Activated CD8-positive, alpha-beta T cell treated with anti-CD3 and anti-CD28 coated beads, Interleukin-2, amount 10 ng/mL, durations not matched to agents 7 days and 5 days (primary cell): ENCODE data around the gene GABBR1. TPM values are rescaled to one million over a fixed set of nuclear protein-coding genes. Genes with fewer than 3 reads are reported as not detected.
A peak's percentile ranks its signal among the peaks of the same experiment; 100 is the strongest.

Experiments
- ATAC-seq: fragments of 150-1000 bp; cut with Tn5 transposase; one replicate; pipeline ENCODE4 v1.10.0; 2021; ENCODE audit warnings: moderate library complexity
- CTCF ChIA-PET: fragments of 350-600 bp; sonication (Branson Sonifier 250); formaldehyde crosslinking; loops from one replicate; lab custom pipeline; 2021; ENCODE audit warnings: antibody characterized with exemption; lab: Charles Lee
- POLR2A ChIA-PET: fragments of 350-600 bp; sonication (Branson Sonifier 250); formaldehyde crosslinking; loops from one replicate; lab custom pipeline; 2021; ENCODE audit warnings: antibody characterized with exemption; lab: Charles Lee
- DNase-seq: peaks from one replicate; pipeline ENCODE4 v3.0.0-alpha.2; 2020
- H3K27ac Mint-ChIP-seq: one replicate; pipeline ENCODE4 v1.8.0; 2021; ENCODE audit warnings: mild to moderate bottlenecking, mixed read lengths
- H3K27me3 Mint-ChIP-seq: one replicate; pipeline ENCODE4 v1.8.0; 2021; ENCODE audit warnings: low read depth, mixed read lengths
- H3K36me3 Mint-ChIP-seq: one replicate; pipeline ENCODE4 v1.8.0; 2021; ENCODE audit warnings: low read depth, mixed read lengths
- H3K4me1 Mint-ChIP-seq: one replicate; pipeline ENCODE4 v1.8.0; 2021; ENCODE audit warnings: low read depth, mixed read lengths
- H3K4me3 Mint-ChIP-seq: one replicate; pipeline ENCODE4 v1.8.0; 2021; ENCODE audit warnings: mild to moderate bottlenecking, mixed read lengths
- H3K9me3 Mint-ChIP-seq: one replicate; pipeline ENCODE4 v1.8.0; 2022; ENCODE audit warnings: mixed read lengths; ENCODE audit not compliant: insufficient read depth
- total RNA-seq, 2 experiments: library from RNA; stranded (reverse); gene quantifications; one replicate each; pipeline ENCODE4 v1.2.3, GENCODE V29; 2021

The GABBR1 gene
- total RNA-seq, 2 experiments from 2014 or later = 3.2 to 3.7 TPM

DNA sequence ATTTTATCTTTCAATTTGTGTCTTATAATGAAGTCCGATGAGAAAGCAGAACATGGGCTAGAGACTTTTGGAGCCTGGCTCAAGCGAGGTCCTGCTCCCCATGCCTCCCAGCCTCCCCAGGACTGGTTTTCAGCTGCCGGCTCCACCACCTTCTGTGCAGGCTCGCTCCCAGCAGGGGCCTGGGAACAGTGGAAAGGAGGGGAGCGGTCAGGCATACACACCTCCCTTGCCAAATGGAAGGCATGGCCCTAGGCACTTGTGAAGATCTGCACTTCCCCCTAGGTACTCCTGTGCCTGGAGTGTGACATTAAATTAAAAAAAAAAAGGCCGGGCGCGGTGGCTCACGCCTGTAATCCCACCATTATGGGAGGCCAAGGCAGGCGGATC lies 19.2 kb upstream of the GABBR1 start:
- H3K27me3 Mint-ChIP-seq = peaks cover 9% of the 10 kb centered on the region
- H3K36me3 Mint-ChIP-seq = no peaks in the 10 kb centered on the region
- H3K4me1 Mint-ChIP-seq = peaks cover 14% of the 10 kb centered on the region
- ATAC-seq (no peak), DNase-seq (no peak)
- ChIA-PET CTCF (interaction anchor here (1.1 to 9.8 kb wide), 12 partner anchors 10 to 607 kb away, joined by 3 to 119 read pairs (median 15); partner anchors contain the start of gene POLR1H), POLR2A (no interaction called here)
- no peak overlapping the region for H3K4me3 Mint-ChIP-seq
- H3K27ac Mint-ChIP-seq = no peak overlapping the region
- no peaks in the 10 kb centered on the region for H3K9me3 Mint-ChIP-seq

DNA sequence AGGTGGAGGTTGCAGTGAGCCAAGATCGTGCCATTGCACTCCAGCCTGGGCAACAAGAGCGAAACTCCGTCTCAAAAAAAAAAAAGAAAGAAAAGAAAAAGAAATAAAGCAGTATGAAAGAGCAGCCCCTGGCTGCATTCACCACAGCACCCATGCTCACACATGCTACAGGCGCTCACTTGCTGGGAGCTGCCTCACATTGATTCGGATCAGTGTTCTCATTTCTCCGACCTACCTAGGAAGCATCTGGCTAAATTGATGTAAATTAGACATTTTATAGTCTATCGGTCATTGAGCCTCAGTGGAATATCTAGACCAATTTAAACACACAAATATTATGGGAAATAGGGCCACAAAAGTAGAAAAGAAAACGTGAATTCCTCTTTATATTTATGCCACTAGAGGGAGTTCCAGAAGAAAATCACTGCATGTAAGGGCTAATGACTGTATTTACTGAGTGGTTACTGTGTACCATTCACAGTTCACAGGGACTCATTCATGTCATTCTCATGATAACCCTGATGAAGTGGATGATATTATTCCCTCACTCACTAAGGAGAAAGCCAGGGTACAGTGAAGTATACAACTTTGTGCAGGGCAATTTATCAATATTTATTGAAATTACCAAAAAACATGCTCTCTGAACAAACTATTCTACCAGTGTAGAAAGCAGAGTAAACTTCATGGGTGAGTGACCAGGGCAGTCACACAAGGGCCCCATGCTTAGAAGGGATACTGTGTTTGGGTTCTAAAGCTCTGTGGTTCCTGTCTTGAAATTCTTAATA lies 18.6 kb upstream of the GABBR1 start:
- no peak for DNase-seq
- CTCF ChIA-PET = interaction anchor here (0.7 to 9.8 kb wide), 14 partner anchors 8 to 184 kb away, joined by 3 to 119 read pairs (median 10); partner anchors contain the start of gene GABBR1
- Mint-ChIP-seq H3K4me3 (no peak overlapping the region), H3K27me3 (peaks cover 9% of the 10 kb centered on the region), H3K27ac (no peak overlapping the region), H3K36me3 (no peaks in the 10 kb centered on the region), H3K4me1 (peaks cover 14% of the 10 kb centered on the region), H3K9me3 (no peaks in the 10 kb centered on the region)
- ATAC-seq = no peak
- POLR2A ChIA-PET = no interaction called here

DNA sequence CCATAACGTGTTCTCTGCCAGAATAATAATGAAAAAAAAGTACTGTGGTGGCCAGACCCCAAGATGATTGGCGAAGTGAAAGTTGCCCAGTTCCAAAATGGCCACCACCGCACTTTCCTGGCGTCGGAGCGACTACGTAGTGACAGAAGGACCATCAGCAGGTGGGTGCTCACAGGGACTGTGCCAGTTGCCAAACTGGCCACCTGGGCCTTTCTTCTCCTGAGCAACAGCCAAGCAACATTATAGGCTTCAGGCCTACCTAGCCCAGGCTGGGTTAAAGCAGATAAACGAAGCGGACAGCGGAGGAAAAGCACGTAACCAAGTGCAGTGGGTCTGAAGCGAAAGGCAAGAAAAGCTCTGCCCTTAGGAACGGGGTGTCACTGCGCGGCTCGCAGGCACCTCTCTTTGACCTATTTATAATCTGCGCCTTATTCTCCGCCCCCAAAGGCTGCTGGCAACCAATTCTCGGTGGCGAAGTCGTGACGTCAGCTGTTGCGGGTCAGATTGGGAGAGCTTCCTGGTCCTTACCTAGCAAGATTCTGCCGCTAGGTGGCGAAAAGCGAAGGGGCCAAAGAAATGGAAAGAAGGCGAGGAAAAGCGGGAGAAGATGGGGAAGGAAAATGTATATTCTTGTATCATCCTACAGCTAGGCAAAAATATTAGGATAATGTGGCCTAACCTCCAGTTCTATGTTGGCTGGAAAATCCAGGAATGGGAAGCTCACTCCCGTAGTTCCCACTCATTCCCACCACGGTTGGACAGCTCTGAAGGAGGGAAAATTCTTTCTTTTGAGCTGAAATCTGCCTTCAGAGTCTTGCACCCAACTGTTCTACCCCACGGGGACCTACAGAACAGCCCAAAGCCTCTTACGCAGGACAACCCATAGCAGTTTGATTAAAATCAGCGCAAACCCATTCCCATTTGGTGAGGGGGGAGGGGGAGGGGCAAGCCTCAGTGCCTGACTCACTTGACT lies 17.0 kb upstream of the GABBR1 start:
- peaks cover 14% of the 10 kb centered on the region for H3K4me1 Mint-ChIP-seq
- ATAC-seq (peak; percentile 99), DNase-seq (peak; percentile 99)
- ChIA-PET POLR2A (interaction anchor here (0.6 to 1.8 kb wide), 6 partner anchors 8 to 93 kb away, joined by 3 to 6 read pairs (median 4); partner anchors contain the start of gene GABBR1), CTCF (interaction anchor here (0.8 to 9.8 kb wide), 49 partner anchors 9 to 1223 kb away, joined by 3 to 119 read pairs (median 6); partner anchors contain the start of genes GABBR1, OR12D3 and PPP1R11)
- no peaks in the 10 kb centered on the region for H3K36me3 Mint-ChIP-seq
- peak overlapping the region; percentile 89 for H3K4me3 Mint-ChIP-seq
- peaks cover 3% of the 10 kb centered on the region for H3K27me3 Mint-ChIP-seq
- H3K27ac Mint-ChIP-seq = peak overlapping the region; percentile 98
- H3K9me3 Mint-ChIP-seq = no peaks in the 10 kb centered on the region

DNA sequence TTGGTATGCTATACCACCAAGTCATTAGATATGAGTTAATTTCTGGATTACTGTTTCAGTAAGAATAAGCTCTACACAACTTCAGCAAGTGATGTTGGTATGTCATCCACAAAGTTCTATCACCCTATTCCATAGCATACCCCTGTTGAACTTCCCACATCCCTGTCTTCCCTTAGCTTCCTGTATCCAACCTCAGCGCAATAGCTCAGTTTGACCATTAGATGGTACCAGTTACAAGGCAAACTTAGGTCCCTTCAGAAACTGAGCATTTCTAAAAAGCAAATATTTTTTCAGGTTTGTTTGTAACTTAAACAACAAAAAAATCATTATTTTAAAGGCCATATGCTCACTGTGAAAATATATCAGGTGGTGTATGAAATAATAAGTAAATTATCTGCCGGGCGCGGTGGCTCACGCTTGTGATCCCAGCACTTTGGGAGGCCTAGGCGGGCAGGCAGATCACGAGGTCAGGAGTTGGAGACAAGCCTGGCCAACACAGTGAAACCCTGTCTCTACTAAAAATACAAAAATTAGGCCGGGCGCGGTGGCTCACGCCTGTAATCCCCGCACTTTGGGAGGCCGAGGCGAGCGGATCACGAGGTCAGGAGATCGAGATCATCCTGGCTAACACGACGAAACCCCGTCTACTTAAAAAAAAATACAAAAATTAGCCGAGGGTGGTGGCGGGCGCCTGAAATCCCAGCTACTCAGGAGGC lies 15.1 kb upstream of the GABBR1 start:
- H3K4me3 Mint-ChIP-seq = no peak overlapping the region
- DNase-seq = no peak
- POLR2A ChIA-PET = no interaction called here
- no peak overlapping the region for H3K27ac Mint-ChIP-seq
- no peaks in the 10 kb centered on the region for H3K9me3 Mint-ChIP-seq
- peaks cover 14% of the 10 kb centered on the region for H3K4me1 Mint-ChIP-seq
- CTCF ChIA-PET = interaction anchor here (0.6 to 9.8 kb wide), 14 partner anchors 15 to 712 kb away, joined by 3 to 115 read pairs (median 4); no protein-coding TSS in a partner anchor
- no peak for ATAC-seq
- no peaks in the 10 kb centered on the region for H3K36me3 Mint-ChIP-seq
- peaks cover 2% of the 10 kb centered on the region for H3K27me3 Mint-ChIP-seq

DNA sequence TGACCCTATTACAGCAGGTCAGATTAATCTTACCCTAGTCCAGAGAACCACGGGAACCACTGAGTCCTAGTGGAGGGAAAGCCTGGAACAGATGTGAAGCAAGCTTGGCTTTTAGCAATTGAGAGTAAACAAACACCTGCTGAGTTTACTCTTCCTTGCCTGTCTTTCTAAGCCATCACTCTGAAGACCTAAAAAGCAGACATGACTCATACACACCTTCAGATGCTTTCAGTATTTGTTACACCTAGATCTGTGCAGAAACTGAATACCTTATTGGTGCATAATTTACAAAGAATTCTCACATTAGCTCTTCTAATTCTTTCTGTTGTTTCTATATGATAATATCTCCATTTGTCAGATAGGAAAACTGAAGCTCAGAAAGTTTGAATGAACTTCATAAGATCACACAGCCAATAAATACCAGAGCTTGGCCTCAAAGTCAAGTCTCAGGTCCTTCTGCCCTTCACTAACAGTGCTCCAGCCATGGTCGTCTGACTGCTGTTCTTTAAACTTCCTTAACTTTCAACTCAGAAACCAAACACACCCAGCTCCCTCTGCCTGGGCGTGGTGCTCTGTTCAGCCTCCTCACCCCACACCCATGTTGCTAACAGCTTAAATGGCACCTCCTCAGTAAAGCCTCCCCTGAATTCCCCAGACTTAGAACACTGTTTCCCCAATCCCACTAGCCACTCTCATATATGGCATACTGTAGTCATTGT lies 8.6 kb upstream of the GABBR1 start:
- Mint-ChIP-seq H3K27ac (peak overlapping the region; percentile 22), H3K27me3 (peaks cover 5% of the 10 kb centered on the region), H3K4me3 (no peak overlapping the region), H3K4me1 (peaks cover 14% of the 10 kb centered on the region), H3K36me3 (no peaks in the 10 kb centered on the region), H3K9me3 (no peaks in the 10 kb centered on the region)
- POLR2A ChIA-PET = interaction anchor here (1.2 kb wide), 1 partner anchor 9 kb away, joined by 3 read pairs; no protein-coding TSS in a partner anchor
- ATAC-seq (peak; percentile 55), DNase-seq (peak; percentile 30)
- CTCF ChIA-PET = interaction anchor here (1.0 to 4.4 kb wide), 2 partner anchors 10 to 13 kb away, joined by 5 to 119 read pairs; no protein-coding TSS in a partner anchor

DNA sequence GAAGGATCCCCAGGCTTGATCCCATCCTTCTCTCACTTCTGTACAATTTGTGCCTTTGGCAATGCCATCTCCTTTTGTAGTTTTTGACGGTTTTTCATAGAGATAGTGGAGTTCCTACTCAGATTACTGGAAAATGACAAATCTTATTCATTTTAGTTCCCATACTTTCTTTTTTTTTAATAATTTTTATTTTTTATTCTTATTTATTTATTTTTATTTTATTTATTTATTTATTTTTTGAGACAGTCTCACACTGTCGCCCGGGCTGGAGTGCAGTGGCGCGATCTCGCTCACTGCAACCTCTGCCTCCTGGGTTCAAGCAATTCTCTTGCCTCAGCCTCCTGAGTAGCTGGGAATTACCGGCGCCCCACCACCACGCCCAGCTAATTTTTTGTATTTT lies 4.3 kb upstream of the GABBR1 start:
- POLR2A ChIA-PET = no interaction called here
- CTCF ChIA-PET = interaction anchor here (1.3 to 2.2 kb wide), 2 partner anchors 13 to 16 kb away, joined by 6 to 7 read pairs; no protein-coding TSS in a partner anchor

DNA sequence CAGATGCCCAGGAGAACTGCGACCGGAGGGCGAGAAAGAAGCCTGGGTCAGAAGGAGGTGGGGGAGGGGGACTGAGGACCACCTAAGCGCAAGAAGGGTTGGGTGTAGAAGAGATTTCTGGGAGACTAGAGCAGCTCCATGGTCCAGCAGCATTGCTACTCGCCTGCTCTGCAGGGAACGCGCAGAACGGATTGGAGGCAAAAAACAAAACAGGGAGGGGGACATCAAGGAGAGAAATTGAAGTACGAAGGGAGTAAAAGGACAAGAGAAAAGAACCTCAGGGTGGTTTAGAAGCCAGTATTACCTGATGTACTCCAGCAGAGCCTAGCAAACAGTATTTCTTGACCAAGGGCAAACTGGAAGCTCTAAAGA lies 537 bp upstream of the GABBR1 start:
- peaks cover 50% of the 10 kb centered on the region for H3K27me3 Mint-ChIP-seq
- POLR2A ChIA-PET = interaction anchor here (2.1 kb wide), 1 partner anchor 16 kb away, joined by 6 read pairs; no protein-coding TSS in a partner anchor
- no peak overlapping the region for H3K27ac Mint-ChIP-seq
- peak overlapping the region; percentile 71 for H3K4me3 Mint-ChIP-seq
- H3K36me3 Mint-ChIP-seq = no peaks in the 10 kb centered on the region
- H3K9me3 Mint-ChIP-seq = no peaks in the 10 kb centered on the region
- peaks cover 33% of the 10 kb centered on the region for H3K4me1 Mint-ChIP-seq
- CTCF ChIA-PET = interaction anchor here (0.7 to 2.0 kb wide), 5 partner anchors 12 to 965 kb away, joined by 3 to 14 read pairs (median 3); no protein-coding TSS in a partner anchor
- ATAC-seq = no peak
- no peak for DNase-seq

More for the DNA sequence above, 4.3 kb upstream of the GABBR1 start:
- Mint-ChIP-seq H3K9me3 (no peaks in the 10 kb centered on the region), H3K27me3 (peaks cover 18% of the 10 kb centered on the region), H3K4me1 (peaks cover 20% of the 10 kb centered on the region), H3K27ac (no peak overlapping the region), H3K36me3 (no peaks in the 10 kb centered on the region), H3K4me3 (no peak overlapping the region)
- no peak for DNase-seq
- ATAC-seq = no peak

DNA sequence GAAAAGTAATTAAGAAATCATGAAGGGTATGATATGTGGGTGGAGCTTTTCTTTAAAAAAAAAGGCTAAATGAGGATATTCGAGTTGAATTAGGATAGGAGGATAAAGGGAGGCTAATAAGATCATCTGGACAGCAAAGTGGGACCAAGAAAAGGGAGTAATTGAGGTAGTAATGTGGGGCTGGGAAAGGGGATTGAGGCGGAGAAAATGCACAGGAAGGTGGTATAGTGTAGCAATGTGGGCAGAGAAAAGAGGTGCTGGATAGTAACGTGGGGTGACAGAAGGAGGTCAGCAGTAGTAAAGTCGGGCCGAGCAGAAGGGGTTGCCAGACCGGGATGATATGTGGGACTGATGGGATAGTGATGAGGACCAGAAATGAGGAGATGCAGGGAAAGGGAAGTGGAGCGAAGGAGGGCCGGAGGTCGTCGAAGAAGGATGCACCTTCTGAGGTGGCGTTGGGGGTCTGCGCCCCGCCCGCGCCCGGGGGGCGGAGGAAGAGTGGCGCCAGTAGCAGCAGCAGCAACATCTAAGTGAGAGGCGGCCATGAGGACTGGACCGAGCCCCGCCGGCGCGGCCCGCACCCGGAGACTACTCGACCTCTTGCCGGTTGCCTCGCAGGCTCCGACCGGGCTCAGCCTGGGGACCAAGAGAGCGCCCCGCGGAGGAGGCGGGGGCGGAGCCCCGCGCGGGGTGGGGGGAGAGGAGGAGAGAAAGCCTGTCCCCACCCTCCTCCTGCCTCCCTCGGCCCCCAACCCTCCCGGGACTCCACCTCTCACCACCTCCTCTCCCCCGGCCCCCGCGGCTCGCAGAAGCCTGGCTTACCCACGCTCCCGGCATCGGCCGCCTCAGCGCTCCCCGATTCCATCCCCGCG lies 887 bp downstream of the GABBR1 start:
- Mint-ChIP-seq H3K27me3 (peaks cover 54% of the 10 kb centered on the region), H3K27ac (peak overlapping the region; percentile 1), H3K36me3 (no peaks in the 10 kb centered on the region), H3K4me3 (peak overlapping the region; percentile 73), H3K9me3 (no peaks in the 10 kb centered on the region), H3K4me1 (peaks cover 36% of the 10 kb centered on the region)
- peak; percentile 59 for DNase-seq
- ChIA-PET CTCF (interaction anchor here (2.0 to 4.0 kb wide), 3 partner anchors 18 to 22 kb away, joined by 14 to 22 read pairs (median 20); no protein-coding TSS in a partner anchor), POLR2A (interaction anchor here (2.1 kb wide), 1 partner anchor 17 kb away, joined by 6 read pairs; no protein-coding TSS in a partner anchor)
- peak; percentile 55 for ATAC-seq

DNA sequence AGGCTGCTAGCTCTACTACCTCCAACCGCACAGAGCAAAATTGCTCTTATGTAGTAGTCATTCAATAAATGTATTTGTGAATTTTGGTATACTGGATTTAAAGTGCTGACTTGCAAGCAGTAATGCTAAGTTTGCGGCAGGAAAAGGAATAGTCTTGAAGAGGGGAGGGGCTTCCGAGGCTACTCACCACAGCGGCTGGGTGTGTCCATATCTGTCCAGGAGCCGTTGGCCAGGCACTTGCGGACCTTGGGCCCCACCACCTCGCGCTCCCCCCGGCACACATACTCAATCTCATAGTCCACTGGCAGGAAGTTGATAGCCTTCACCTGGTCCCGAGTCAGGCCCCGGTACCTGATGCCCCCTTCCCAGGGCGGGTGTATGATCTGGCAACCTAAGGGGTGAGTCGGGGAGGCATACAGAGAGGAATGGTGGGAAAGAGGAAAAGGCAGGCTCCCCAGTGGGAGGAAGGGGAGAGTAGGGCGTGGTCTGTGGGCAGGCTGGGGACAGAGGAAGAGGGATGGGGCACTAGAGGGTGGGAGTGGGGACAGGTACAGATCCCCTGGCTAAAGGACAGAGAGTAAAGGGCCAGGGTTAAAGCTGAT lies 1.7 kb downstream of the GABBR1 start:
- H3K27ac Mint-ChIP-seq = no peak overlapping the region
- ATAC-seq (no peak), DNase-seq (no peak)
- POLR2A ChIA-PET = no interaction called here
- no peaks in the 10 kb centered on the region for H3K36me3 Mint-ChIP-seq
- peak overlapping the region; percentile 73 for H3K4me3 Mint-ChIP-seq
- peaks cover 36% of the 10 kb centered on the region for H3K4me1 Mint-ChIP-seq
- CTCF ChIA-PET = interaction anchor here (0.9 to 4.0 kb wide), 3 partner anchors 8 to 22 kb away, joined by 3 to 22 read pairs (median 20); no protein-coding TSS in a partner anchor
- peaks cover 59% of the 10 kb centered on the region for H3K27me3 Mint-ChIP-seq
- no peaks in the 10 kb centered on the region for H3K9me3 Mint-ChIP-seq
